Aorta (tissue), 5 donors: ENCODE data around the gene TSPO. TPM values are rescaled to one million over a fixed set of nuclear protein-coding genes. Genes with fewer than 3 reads are reported as not detected.
"Not testable (repeated sequence)": the region's sequence is repeated elsewhere in the genome, so short reads cannot be mapped to it uniquely, and the experiment has no call there.

Experiments used
- ATAC-seq: fragments of 200-7000 bp; cut with Tn5 transposase; one replicate; pipeline ENCODE4 v1.9.1; 2022; ENCODE audit warnings: moderate library complexity; ENCODE audit not compliant: low FRiP score
- DNase-seq, 2 donors: peaks; one replicate each; pipeline ENCODE4 v3.0.0-alpha.2; 2020
- H3K27ac ChIP-seq, 2 donors: one replicate each; pipeline ENCODE4 v1.5.1; 2013; ENCODE audit warnings: low read length in 2 of 2, mild to moderate bottlenecking in 2 of 2, moderate library complexity in 2 of 2, control low read depth in 1 of 2, inconsistent platforms in 1 of 2, low read depth in 1 of 2
- H3K27me3 ChIP-seq, 2 donors: one replicate each; pipeline ENCODE4 v1.6.1; 2013; ENCODE audit warnings: control low read depth in 1 of 2, low read length in 1 of 2, mild to moderate bottlenecking in 1 of 2, moderate library complexity in 1 of 2; ENCODE audit not compliant: insufficient read depth in 2 of 2, control insufficient read depth in 1 of 2
- H3K36me3 ChIP-seq, 2 donors: one replicate each; pipeline ENCODE4 v1.6.1; 2013; ENCODE audit warnings: control low read depth in 1 of 2, low read length in 1 of 2, mild to moderate bottlenecking in 1 of 2; ENCODE audit not compliant: insufficient read depth in 2 of 2, control insufficient read depth in 1 of 2
- H3K4me1 ChIP-seq, 2 donors: one replicate each; pipeline ENCODE4 v1.6.1; 2013; ENCODE audit warnings: low read length in 2 of 2, control low read depth in 1 of 2, mild to moderate bottlenecking in 1 of 2, moderate library complexity in 1 of 2; ENCODE audit not compliant: insufficient read depth in 2 of 2, control insufficient read depth in 1 of 2
- H3K4me3 ChIP-seq, 2 donors: one replicate each; pipeline ENCODE4 v1.5.1; 2013; ENCODE audit warnings: low read length in 2 of 2, control low read depth in 1 of 2, mild to moderate bottlenecking in 1 of 2
- H3K9me3 ChIP-seq: one replicate; pipeline ENCODE4 v1.6.1; 2013; ENCODE audit warnings: mild to moderate bottlenecking, low read length; ENCODE audit not compliant: control insufficient read depth
- WGBS, 2 donors: extraction: QIAGEN DNeasy Blood & Tissue Kit; methylation state at CpG; one replicate each; pipeline ENCODE4 v1.1.7; 2013; 5-methylcytosine and 5-hydroxymethylcytosine counted together
- intact Hi-C, 2 donors: fragments of 100-400 bp; cut with DNase I; formaldehyde crosslinking; loops; one replicate each; pipeline versions ENCODE4 v1.14.2 to v1.15.0; 2022
- polyA plus RNA-seq, 2 donors: library from polyadenylated mRNA; stranded (reverse); fragments of 200-250 nt; gene quantifications; one replicate each; pipeline ENCODE4 v1.2.3, GENCODE V29; 2013
- total RNA-seq, 2 donors: library from RNA; stranded (reverse); fragmentation: NEBNext Ultra II Directional; extraction: Animal tissue kit (Norgen Biotek cat#: 25700); gene quantifications; one replicate each; pipeline ENCODE4 v1.2.1, GENCODE V29; 2021
- donor health status: healthy with polysubstance abuse.
- donor health status: Bipolar disorder and iron deficiency.
- donor health status: DM: no; HTN: no; CAD: no.
- donor health status: DM: no; HTN: no; CAD: no.
- donor health status: DM: yes; HTN: yes; CAD: no.

The TSPO gene
- total and polyA plus RNA-seq, 4 donors, result 88.7 to 311 (median 204) TPM

GRCh38 chr22:43142880-43143562 is 8.3 kb upstream of the TSPO start, which contains the start of gene MCAT:
TSS of gene MCAT (minus strand) at chr22:43143398. CDS start at chr22:43143348, 50 bp downstream.
- peaks cover 0 to 3% of the 10 kb centered on the region in 2 donors for H3K36me3 ChIP-seq
- peak within 1 kb of the TSS; percentile 52 to 56 for H3K4me3 ChIP-seq
- intact Hi-C loops, result loop anchor here in 1 of 2 donors (2.0 kb wide), 1 partner anchor 52 kb away; no protein-coding TSS in a partner anchor
- peak within 1 kb of the TSS in 1 of 2 donors; percentile 14 for H3K27ac ChIP-seq
- 0% methylated on average over 56 to 83 of the region's 83 CpGs for WGBS, 2 donors
- no peaks in the 10 kb centered on the region for H3K27me3 ChIP-seq
- DNase-seq, result peak; percentile 85 to 95
- H3K9me3 ChIP-seq, result no peaks in the 10 kb centered on the region
- H3K4me1 ChIP-seq, result no peaks in the 10 kb centered on the region
- peak; percentile 91 for ATAC-seq

GRCh38 chr22:43144949-43145348 is 6.4 kb upstream of the TSPO start:
- ATAC-seq, result no peak
- intact Hi-C loops, result no loop called here

GRCh38 chr22:43145371-43145770 is 6.0 kb upstream of the TSPO start:
- H3K4me3 ChIP-seq, DNase-seq, intact Hi-C loops, H3K36me3 ChIP-seq, ATAC-seq, H3K27me3 ChIP-seq, H3K9me3 ChIP-seq, H3K4me1 ChIP-seq, H3K27ac ChIP-seq: not testable (repeated sequence)
- 88 to 90% methylated on average over 8 of the region's 8 CpGs for WGBS, 2 donors

More at GRCh38 chr22:43144949-43145348, 6.4 kb upstream of the TSPO start:
- H3K27me3 ChIP-seq, result no peaks in the 10 kb centered on the region
- no peaks in the 10 kb centered on the region for H3K4me1 ChIP-seq
- H3K36me3 ChIP-seq, result peaks cover 0 to 3% of the 10 kb centered on the region in 2 donors
- H3K27ac ChIP-seq, result no peak overlapping the region
- no peaks in the 10 kb centered on the region for H3K9me3 ChIP-seq
- 73 to 82% methylated on average over 3 of the region's 3 CpGs for WGBS, 2 donors
- H3K4me3 ChIP-seq, result no peak overlapping the region
- DNase-seq, result no peak

DNA sequence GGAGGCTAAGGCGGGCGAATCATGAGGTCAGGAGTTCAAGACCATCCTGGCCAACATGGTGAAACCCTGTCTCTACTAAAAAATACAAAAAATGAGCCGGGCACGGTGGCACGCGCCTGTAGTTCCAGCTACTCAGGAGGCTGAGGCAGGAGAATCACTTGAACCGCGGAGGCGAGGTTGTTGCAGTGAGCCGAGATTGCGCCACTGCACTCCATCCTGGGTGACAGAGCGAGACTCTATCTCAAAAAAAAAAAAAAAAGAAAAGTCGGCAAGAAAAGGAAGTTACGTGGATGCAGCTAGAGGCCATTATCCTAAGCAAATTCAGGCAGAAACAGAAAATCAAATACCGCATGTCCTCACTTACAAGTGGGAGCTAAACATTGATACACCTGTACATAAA is 5.0 kb upstream of the TSPO start:
- H3K27me3 ChIP-seq, H3K9me3 ChIP-seq, H3K4me3 ChIP-seq, H3K36me3 ChIP-seq, H3K27ac ChIP-seq, ATAC-seq, H3K4me1 ChIP-seq, intact Hi-C loops: not testable (repeated sequence)
- peak in 1 of 2 donors; percentile 62 for DNase-seq
- WGBS, 2 donors, result 92% methylated on average over 15 of the region's 15 CpGs

DNA sequence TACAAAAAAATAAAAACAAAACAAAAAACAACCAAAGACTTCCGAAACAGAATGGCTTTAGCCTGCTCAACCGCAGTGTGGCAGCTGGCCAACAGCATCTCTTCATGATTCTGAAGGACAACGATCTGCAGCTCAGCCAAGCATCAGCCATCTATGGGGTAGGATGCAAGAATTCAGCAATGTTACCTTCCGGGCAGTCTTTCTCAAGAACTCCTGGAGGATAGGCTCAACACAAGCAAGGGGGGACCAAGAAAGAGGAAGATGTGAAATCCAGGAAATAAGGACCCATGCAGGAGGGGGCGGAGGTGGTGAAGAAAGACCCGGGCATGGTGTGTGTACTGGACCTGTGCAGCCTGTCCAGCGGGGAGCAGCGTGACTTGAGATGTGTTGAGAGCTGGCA is 3.5 kb upstream of the TSPO start:
- H3K4me3 ChIP-seq, result no peak overlapping the region
- no peak overlapping the region for H3K27ac ChIP-seq
- 66 to 72% methylated on average over 8 of the region's 8 CpGs for WGBS, 2 donors
- H3K36me3 ChIP-seq, result no peaks in the 10 kb centered on the region
- DNase-seq (peak in 1 of 2 donors; percentile 68), ATAC-seq (no peak)
- H3K27me3 ChIP-seq, result no peaks in the 10 kb centered on the region
- no peaks in the 10 kb centered on the region for H3K9me3 ChIP-seq
- intact Hi-C loops, result no loop called here
- H3K4me1 ChIP-seq, result no peaks in the 10 kb centered on the region

DNA sequence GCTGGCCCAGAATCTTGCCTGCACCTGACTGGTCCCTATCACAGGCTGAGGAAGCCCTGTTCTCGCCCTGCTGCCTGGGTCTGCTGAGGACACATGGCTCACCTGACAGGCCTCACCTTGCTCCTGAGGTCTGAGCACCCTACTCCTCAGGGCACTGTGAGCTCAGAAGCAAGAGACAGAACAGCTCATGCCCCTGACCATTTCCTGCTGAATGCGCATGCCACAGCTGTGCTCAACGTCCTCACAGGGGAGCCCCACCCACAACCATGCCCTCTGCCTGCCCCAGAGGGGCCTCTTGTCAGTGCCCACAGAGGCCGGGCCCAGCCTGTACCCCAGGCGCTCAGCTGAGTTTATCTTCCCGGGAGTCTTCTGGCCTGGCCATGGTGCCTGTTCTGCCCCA is 2.8 kb upstream of the TSPO start:
- WGBS, 2 donors, result 73% methylated on average over 6 of the region's 6 CpGs
- Histone ChIP-seq H3K4me1 (no peaks in the 10 kb centered on the region), H3K9me3 (no peaks in the 10 kb centered on the region), H3K27ac (no peak overlapping the region), H3K4me3 (no peak overlapping the region), H3K27me3 (no peaks in the 10 kb centered on the region), H3K36me3 (no peaks in the 10 kb centered on the region)
- ATAC-seq, result no peak
- intact Hi-C loops, result no loop called here
- peak in 1 of 2 donors; percentile 63 for DNase-seq

- intact Hi-C loops, result no loop called here
- 58 to 64% methylated on average over 15 of the region's 15 CpGs for WGBS, 2 donors
- H3K27ac ChIP-seq, result no peak overlapping the region
- H3K4me3 ChIP-seq, result no peak overlapping the region
- no peaks in the 10 kb centered on the region for H3K9me3 ChIP-seq
- ATAC-seq, result no peak
- H3K27me3 ChIP-seq, result no peaks in the 10 kb centered on the region
- DNase-seq, result no peak
- no peaks in the 10 kb centered on the region for H3K4me1 ChIP-seq
- no peaks in the 10 kb centered on the region for H3K36me3 ChIP-seq
These were observed 590 bp upstream of the TSPO start for GRCh38 chr22:43150731-43151206.

- WGBS, 2 donors, result 1 to 5% methylated on average over 18 of the region's 18 CpGs
- no peak for ATAC-seq
- Histone ChIP-seq H3K36me3 (no peaks in the 10 kb centered on the region), H3K4me1 (no peaks in the 10 kb centered on the region), H3K27ac (peak overlapping the region in 1 of 2 donors; percentile 87), H3K27me3 (no peaks in the 10 kb centered on the region), H3K4me3 (peak overlapping the region; percentile 68 to 78), H3K9me3 (no peaks in the 10 kb centered on the region)
- DNase-seq, result no peak
- intact Hi-C loops, result loop anchor here in 1 of 2 donors (2.0 kb wide), 1 partner anchor 35 kb away; the partner anchor contains the start of gene TTLL12
These were observed 621 bp downstream of the TSPO start for GRCh38 chr22:43152003-43152356.
